HEK293T (cell line): ENCODE results near the gene BEGAIN.

Experiments used
- BHLHE40 ChIP-seq: fragments of 450-650 bp; IDR thresholded peaks from 2 replicates; pipeline ENCODE4 v1.6.1; 2016; ENCODE audit warnings: mild to moderate bottlenecking, moderate library complexity, borderline replicate concordance
- CTBP1 ChIP-seq: fragments of 450-650 bp; IDR thresholded peaks from 2 replicates; pipeline ENCODE4 v1.6.1; 2016; ENCODE audit warnings: borderline replicate concordance
- ELF4 ChIP-seq: fragments of 450-650 bp; IDR thresholded peaks from 2 replicates; pipeline ENCODE4 v1.6.1; 2017; ENCODE audit warnings: antibody characterized with exemption
- FOXA1 ChIP-seq: fragments of 450-650 bp; IDR thresholded peaks from 2 replicates; pipeline ENCODE4 v1.6.1; 2016; ENCODE audit warnings: mild to moderate bottlenecking
- FOXM1 ChIP-seq: fragments of 450-650 bp; IDR thresholded peaks from 2 replicates; pipeline ENCODE4 v1.6.1; 2017; ENCODE audit warnings: mild to moderate bottlenecking, borderline replicate concordance
- L3MBTL2 ChIP-seq: fragments of 450-650 bp; conservative IDR thresholded peaks from 2 replicates; pipeline ENCODE4 v1.6.1; 2016; ENCODE audit warnings: mild to moderate bottlenecking
- LEF1 ChIP-seq: fragments of 450-650 bp; IDR thresholded peaks from 2 replicates; pipeline ENCODE4 v1.6.1; 2017; ENCODE audit warnings: mild to moderate bottlenecking, borderline replicate concordance
- NFRKB ChIP-seq: fragments of 450-650 bp; IDR thresholded peaks from 2 replicates; pipeline ENCODE4 v1.6.1; 2016; ENCODE audit warnings: mild to moderate bottlenecking, moderate library complexity
- SP1 ChIP-seq: fragments of 450-650 bp; IDR thresholded peaks from 2 replicates; pipeline ENCODE4 v1.6.1; 2017

DNA sequence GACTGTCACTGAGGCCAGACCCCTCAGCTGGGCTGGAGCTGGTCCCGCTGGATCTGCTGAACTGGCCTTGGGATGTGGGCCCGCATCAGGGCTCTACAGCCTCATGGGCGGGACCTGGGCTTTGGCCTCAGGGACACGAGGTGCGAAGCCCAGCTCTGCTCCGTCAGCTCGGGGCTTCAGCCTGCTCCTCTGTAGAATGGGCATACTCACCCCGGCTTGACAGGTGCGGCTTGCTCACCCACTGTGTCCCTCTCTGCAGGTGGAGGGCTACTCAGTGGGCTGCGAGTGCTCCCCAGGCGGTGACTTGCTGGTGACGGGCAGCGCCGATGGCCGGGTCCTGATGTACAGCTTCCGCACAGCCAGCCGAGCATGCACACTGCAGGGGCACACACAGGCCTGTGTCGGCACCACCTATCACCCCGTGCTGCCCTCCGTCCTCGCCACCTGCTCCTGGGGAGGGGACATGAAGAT, 57.6 kb downstream of the BEGAIN start:
- TF ChIP-seq SP1 (no peak), BHLHE40 (no peak), FOXA1 (no peak), FOXM1 (no peak), ELF4 (no peak), L3MBTL2 (no peak), NFRKB (no peak), LEF1 (no peak), CTBP1 (no peak)
